ENCODE data around the gene CHAC2. TPM values are rescaled to one million over a fixed set of nuclear protein-coding genes. Genes with fewer than 3 reads are reported as not detected.
"Not testable (repeated sequence)": the region's sequence is repeated elsewhere in the genome, so short reads cannot be mapped to it uniquely, and the experiment has no call there.

CHAC2 gene
- 1 to 10 TPM; 1.6 to 3.6 (median 2.1) TPM for total RNA-seq

DNA sequence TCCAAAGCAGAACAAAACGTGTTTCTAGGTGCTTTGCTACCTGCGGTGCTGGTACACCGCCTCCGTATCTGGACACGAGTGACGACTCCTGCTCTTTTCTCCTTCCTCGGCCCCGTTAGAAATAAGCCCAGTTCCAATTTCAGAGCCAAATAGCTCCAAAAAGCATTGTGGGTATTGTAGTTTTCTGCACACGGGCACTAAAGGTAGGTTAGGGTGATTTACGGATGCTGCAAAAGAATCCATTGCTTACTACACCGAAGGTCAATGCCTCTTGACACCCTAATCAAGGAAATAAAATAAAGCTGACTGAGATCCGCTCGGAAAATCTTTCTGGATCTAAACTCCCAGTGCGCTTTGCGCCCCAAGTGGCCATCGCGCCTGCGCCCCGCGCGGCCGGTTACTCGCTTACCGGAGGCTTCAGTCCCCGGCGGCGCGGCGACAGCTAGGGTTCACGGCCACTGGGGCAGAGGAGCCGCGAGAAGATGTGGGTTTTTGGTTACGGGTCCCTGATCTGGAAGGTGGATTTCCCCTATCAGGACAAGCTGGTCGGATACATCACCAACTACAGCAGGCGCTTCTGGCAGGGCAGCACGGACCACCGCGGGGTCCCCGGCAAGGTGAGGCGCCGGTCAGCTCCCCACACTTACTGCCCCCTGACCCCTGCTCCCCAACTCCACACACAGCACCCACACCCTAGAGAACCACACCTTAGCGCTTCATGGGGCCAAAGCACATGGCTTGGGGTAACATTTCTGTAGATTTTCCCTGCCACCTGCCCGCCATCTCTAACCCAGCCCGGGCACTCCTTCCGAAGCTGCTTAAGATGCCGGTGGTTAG lies at the start of gene CHAC2:
TSS of gene CHAC2 (plus strand) at position 400 of the 837 bp plus-strand sequence. CDS start at position 483, 83 bp downstream.
- peaks cover 0 to 22% (median 5%) of the 10 kb centered on the region in 3 donors for H3K4me1 ChIP-seq
- TF ChIP-seq POLR2AphosphoS5 (IDR thresholded peaks at IDR 0.05) = peak; percentile 39
- TF ChIP-seq EP300 (IDR thresholded peaks at IDR 0.05) = no peak
- peak in 1 of 2 donors; percentile 19 for TF ChIP-seq POLR2A (IDR thresholded peaks at IDR 0.05)
- TF ChIP-seq, protein P1, sequence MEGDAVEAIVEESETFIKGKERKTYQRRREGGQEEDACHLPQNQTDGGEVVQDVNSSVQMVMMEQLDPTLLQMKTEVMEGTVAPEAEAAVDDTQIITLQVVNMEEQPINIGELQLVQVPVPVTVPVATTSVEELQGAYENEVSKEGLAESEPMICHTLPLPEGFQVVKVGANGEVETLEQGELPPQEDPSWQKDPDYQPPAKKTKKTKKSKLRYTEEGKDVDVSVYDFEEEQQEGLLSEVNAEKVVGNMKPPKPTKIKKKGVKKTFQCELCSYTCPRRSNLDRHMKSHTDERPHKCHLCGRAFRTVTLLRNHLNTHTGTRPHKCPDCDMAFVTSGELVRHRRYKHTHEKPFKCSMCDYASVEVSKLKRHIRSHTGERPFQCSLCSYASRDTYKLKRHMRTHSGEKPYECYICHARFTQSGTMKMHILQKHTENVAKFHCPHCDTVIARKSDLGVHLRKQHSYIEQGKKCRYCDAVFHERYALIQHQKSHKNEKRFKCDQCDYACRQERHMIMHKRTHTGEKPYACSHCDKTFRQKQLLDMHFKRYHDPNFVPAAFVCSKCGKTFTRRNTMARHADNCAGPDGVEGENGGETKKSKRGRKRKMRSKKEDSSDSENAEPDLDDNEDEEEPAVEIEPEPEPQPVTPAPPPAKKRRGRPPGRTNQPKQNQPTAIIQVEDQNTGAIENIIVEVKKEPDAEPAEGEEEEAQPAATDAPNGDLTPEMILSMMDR (IDR thresholded peaks at IDR 0.05) = peak; percentile 37 to 58 (median 46)
- peak; percentile 92 for ATAC-seq
- peak within 1 kb of the TSS; percentile 82 to 89 for H3K4me3 ChIP-seq
- peak within 1 kb of the TSS; percentile 59 to 86 (median 78) for H3K27ac ChIP-seq
- H3K36me3 ChIP-seq = peaks cover 0 to 9% of the 10 kb centered on the region in 2 donors
- H3K9me3 ChIP-seq = no peaks in the 10 kb centered on the region
- 0 to 3% methylated on average over 14 to 16 of the region's 46 CpGs for WGBS, 2 donors (ENCODE audit: low coverage in 1 of 2)
- H3K27me3 ChIP-seq = no peaks in the 10 kb centered on the region

DNA sequence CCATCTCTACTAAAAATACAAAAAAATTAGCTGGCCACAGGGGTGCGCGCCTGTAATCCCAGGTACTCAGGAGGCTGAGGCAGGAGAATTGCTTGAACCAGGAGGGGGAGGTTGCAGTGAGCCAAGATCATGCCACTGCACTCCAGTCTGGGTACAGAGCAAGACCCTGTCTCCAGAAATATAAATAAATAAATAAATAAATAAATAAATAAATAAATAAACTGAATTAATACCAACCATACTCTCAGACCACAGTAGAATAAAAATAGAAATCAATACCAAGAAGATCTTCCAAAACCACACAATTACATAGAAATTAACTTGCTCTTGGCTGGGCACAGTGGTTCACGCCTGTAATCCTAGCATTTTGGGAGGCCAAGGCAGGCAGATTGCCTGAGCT lies 46.7 kb upstream of the CHAC2 start:
- 100% methylated on average over 2 to 3 of the region's 3 CpGs for WGBS, 2 donors (ENCODE audit: low coverage in 1 of 2)
- H3K4me1 ChIP-seq, H3K9me3 ChIP-seq: not testable (repeated sequence)

DNA sequence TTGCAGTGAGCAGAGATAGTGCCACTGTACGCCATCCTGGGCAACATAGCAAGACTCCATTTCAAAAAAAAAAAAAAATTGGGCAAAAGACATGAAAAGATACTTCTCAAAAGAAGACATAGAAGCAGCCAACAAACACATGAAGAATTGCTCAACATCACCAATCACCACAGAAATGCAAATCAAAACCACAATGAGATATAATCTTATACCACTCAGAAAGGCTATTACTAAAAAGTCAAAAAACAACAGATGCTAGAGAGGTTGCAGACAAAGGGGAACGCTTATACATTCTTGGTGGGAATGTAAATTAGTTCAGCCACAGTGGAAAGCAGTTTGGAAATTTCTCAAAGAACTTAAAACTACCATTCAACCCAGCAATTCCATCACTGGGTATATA lies 43.1 kb upstream of the CHAC2 start:
- TF ChIP-seq, protein P1 (IDR thresholded peaks at IDR 0.05) = no peak
- TF ChIP-seq POLR2A (IDR thresholded peaks at IDR 0.05) (no peak), EP300 (IDR thresholded peaks at IDR 0.05) (no peak), POLR2AphosphoS5 (IDR thresholded peaks at IDR 0.05) (no peak)
- ATAC-seq = no peak
- no peaks in the 10 kb centered on the region for H3K4me1 ChIP-seq
- H3K27ac ChIP-seq = no peak overlapping the region
- H3K9me3 ChIP-seq = no peaks in the 10 kb centered on the region
- H3K4me3 ChIP-seq = no peak overlapping the region
- peaks cover 0 to 28% of the 10 kb centered on the region in 2 donors for H3K36me3 ChIP-seq
- WGBS, 2 donors (ENCODE audit: low coverage in 1 of 2) = 95 to 100% methylated on average over 2 of the region's 2 CpGs
- H3K27me3 ChIP-seq = no peaks in the 10 kb centered on the region

More for the DNA sequence above, 46.7 kb upstream of the CHAC2 start:
- ATAC-seq, H3K27me3 ChIP-seq, H3K27ac ChIP-seq, H3K4me3 ChIP-seq, H3K36me3 ChIP-seq: not testable (repeated sequence)

DNA sequence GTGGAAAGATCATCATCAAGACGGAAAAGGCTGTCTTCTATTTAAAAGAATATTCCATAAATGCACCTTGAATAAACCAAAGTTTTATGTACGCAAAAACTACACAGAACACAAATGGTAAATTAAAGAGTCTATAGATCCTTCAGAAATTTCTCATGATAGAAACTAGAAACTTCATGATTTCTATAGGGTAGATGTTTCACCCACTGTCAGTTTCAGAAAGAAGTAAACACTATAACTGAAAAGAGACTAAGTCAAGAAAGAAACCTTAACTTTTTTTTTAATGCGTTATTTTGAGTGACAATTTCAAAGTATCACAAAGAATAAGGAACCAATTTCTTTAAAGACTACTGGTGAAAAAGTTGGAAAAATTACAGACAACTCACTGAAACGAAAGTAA lies 41.9 kb upstream of the CHAC2 start:
- 90 to 92% methylated on average over 4 of the region's 4 CpGs for WGBS, 2 donors (ENCODE audit: low coverage in 1 of 2)
- Histone ChIP-seq H3K4me1 (no peaks in the 10 kb centered on the region), H3K27me3 (no peaks in the 10 kb centered on the region), H3K36me3 (peaks cover 0 to 28% of the 10 kb centered on the region in 2 donors), H3K9me3 (no peaks in the 10 kb centered on the region), H3K27ac (no peak overlapping the region), H3K4me3 (no peak overlapping the region)
- no peak for TF ChIP-seq POLR2A (IDR thresholded peaks at IDR 0.05)
- TF ChIP-seq, protein P1 (IDR thresholded peaks at IDR 0.05) = no peak
- no peak for TF ChIP-seq POLR2AphosphoS5 (IDR thresholded peaks at IDR 0.05)
- no peak for TF ChIP-seq EP300 (IDR thresholded peaks at IDR 0.05)
- no peak for ATAC-seq

DNA sequence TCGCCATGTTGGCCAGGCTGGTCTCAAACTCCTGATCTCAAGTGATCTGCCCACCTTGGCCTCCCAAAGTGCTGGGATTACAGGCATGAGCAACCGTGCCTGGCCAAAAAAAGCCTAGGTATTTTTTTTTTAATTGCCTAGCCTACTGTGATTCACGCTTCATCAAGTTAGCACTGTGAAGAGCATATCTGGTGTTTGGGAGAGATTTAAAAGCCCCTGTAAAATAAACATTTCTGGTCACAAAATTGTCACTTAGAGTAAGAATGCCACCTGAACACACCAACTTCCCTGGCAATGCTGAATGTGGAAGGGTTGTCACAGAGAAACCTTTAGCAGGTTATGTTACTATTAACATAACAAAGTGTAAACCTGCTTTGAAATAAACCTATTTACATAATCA lies 39.7 kb upstream of the CHAC2 start:
- Histone ChIP-seq H3K36me3 (peaks cover 0 to 36% of the 10 kb centered on the region in 2 donors), H3K27ac (no peak overlapping the region), H3K4me3 (no peak overlapping the region), H3K27me3 (no peaks in the 10 kb centered on the region), H3K9me3 (no peaks in the 10 kb centered on the region), H3K4me1 (no peaks in the 10 kb centered on the region)
- 97 to 100% methylated on average over 1 to 3 of the region's 3 CpGs for WGBS, 2 donors (ENCODE audit: low coverage in 1 of 2)
- ATAC-seq = no peak
- no peak for TF ChIP-seq EP300 (IDR thresholded peaks at IDR 0.05)
- TF ChIP-seq, protein P1 (IDR thresholded peaks at IDR 0.05) = no peak
- TF ChIP-seq POLR2A (IDR thresholded peaks at IDR 0.05) = no peak
- TF ChIP-seq POLR2AphosphoS5 (IDR thresholded peaks at IDR 0.05) = no peak
